Ureter (tissue), 1 donor: ENCODE results near the gene WNT11. TPM values are rescaled to one million over a fixed set of nuclear protein-coding genes. Genes with fewer than 3 reads are reported as not detected.

ENCODE experiments used
- DNase-seq: peaks from one replicate; pipeline ENCODE4 v3.0.0-alpha.2; 2020; ENCODE audit warnings: low spot score
- total RNA-seq: library from RNA; stranded (reverse); gene quantifications from one replicate; pipeline ENCODE4 v1.2.4, GENCODE V29; 2023
- donor health status: DM: yes; HTN: yes; CAD: no.

The WNT11 gene
- total RNA-seq, 1 donor from 2014 or later = 1.7 TPM

GRCh38 chr11:76176463-76176862, 29.8 kb downstream of the WNT11 start:
- no peak for DNase-seq

GRCh38 chr11:76175783-76176182, 30.5 kb downstream of the WNT11 start:
- DNase-seq = no peak

- no peak for DNase-seq
These were observed 32.0 kb downstream of the WNT11 start for GRCh38 chr11:76174330-76174729.

GRCh38 chr11:76173663-76174062, 32.6 kb downstream of the WNT11 start:
- DNase-seq = no peak

GRCh38 chr11:76172583-76172982, 33.7 kb downstream of the WNT11 start:
- DNase-seq = no peak

- DNase-seq = no peak
These were observed 35.8 kb downstream of the WNT11 start for GRCh38 chr11:76170468-76170867.

GRCh38 chr11:76169473-76169896, 36.8 kb downstream of the WNT11 start:
- DNase-seq = no peak

- no peak for DNase-seq
These were observed 38.7 kb downstream of the WNT11 start for GRCh38 chr11:76167590-76167989.

- no peak for DNase-seq
These were observed 40.0 kb downstream of the WNT11 start for GRCh38 chr11:76166314-76166713.

- DNase-seq = no peak
These were observed 41.2 kb downstream of the WNT11 start for GRCh38 chr11:76164861-76165751.

GRCh38 chr11:76164081-76164480, 42.2 kb downstream of the WNT11 start:
- DNase-seq = no peak

GRCh38 chr11:76163289-76163880, 42.9 kb downstream of the WNT11 start:
- DNase-seq = no peak

GRCh38 chr11:76162336-76163288, 43.7 kb downstream of the WNT11 start:
- DNase-seq = no peak

- no peak for DNase-seq
These were observed 44.9 kb downstream of the WNT11 start for GRCh38 chr11:76161261-76161961.

GRCh38 chr11:76160856-76161255, 45.4 kb downstream of the WNT11 start:
- DNase-seq = no peak

GRCh38 chr11:76159983-76160661, 46.2 kb downstream of the WNT11 start:
- no peak for DNase-seq

- DNase-seq = no peak
These were observed 46.9 kb downstream of the WNT11 start for GRCh38 chr11:76159303-76159937.

GRCh38 chr11:76158394-76159302, 47.7 kb downstream of the WNT11 start:
- no peak for DNase-seq

- no peak for DNase-seq
These were observed 48.4 kb downstream of the WNT11 start for GRCh38 chr11:76157891-76158290.
